Measurements from ENCODE around the gene HOXD9.

Gene HOXD9

DNA sequence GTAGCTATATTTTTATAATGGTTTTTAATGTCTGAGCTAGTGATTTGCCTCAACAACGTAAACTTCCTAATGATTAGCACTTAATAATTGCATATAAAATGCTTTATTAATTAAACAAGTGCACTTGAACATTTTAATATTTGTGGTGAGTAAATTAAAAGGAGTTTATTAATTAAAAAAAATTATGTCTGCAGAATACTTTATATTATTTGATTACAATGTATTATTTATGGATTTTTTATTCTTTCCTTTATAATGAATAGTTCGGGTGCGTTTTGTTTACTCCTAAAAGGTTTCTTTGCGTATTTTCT, 9.3 kb downstream of the HOXD9 start:
- TF ChIP-seq, protein P1, sequence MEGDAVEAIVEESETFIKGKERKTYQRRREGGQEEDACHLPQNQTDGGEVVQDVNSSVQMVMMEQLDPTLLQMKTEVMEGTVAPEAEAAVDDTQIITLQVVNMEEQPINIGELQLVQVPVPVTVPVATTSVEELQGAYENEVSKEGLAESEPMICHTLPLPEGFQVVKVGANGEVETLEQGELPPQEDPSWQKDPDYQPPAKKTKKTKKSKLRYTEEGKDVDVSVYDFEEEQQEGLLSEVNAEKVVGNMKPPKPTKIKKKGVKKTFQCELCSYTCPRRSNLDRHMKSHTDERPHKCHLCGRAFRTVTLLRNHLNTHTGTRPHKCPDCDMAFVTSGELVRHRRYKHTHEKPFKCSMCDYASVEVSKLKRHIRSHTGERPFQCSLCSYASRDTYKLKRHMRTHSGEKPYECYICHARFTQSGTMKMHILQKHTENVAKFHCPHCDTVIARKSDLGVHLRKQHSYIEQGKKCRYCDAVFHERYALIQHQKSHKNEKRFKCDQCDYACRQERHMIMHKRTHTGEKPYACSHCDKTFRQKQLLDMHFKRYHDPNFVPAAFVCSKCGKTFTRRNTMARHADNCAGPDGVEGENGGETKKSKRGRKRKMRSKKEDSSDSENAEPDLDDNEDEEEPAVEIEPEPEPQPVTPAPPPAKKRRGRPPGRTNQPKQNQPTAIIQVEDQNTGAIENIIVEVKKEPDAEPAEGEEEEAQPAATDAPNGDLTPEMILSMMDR (IDR thresholded peaks at IDR 0.05; ENCODE audit: low read depth, low read length) = no peak
- DNase-seq (ENCODE audit: extremely low read depth, low read depth) = no peak

GRCh38 chr2:176132205-176133171, 10.0 kb downstream of the HOXD9 start:
- TF ChIP-seq, protein P1 (IDR thresholded peaks at IDR 0.05; ENCODE audit: low read depth, low read length) = no peak
- DNase-seq (ENCODE audit: extremely low read depth, low read depth) = no peak

- DNase-seq (ENCODE audit: extremely low read depth, low read depth) = no peak
- TF ChIP-seq, protein P1 (IDR thresholded peaks at IDR 0.05; ENCODE audit: low read depth, low read length) = no peak
Observed at GRCh38 chr2:176133389-176133788, 10.9 kb downstream of the HOXD9 start.

DNA sequence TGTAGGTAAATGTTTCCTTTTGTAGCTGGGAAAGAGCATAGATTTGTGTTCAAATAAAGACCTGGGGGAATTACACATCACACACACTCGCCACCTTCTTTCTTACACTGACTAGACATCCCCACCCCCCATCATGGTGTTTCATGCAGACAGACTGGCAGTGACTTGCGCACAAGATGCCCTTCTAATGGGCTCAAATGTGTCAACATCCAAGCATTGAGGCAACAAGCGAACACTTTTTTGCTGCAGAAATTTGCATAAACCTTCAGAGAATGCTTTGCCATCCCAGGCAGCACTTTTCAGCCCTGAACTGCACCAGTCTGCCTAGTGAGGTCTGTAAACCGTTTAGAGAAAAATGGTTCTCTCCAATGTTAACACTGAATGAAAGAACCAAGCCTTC, 11.5 kb downstream of the HOXD9 start:
- DNase-seq (ENCODE audit: extremely low read depth, low read depth) = no peak
- TF ChIP-seq, protein P1 (IDR thresholded peaks at IDR 0.05; ENCODE audit: low read depth, low read length) = no peak

DNA sequence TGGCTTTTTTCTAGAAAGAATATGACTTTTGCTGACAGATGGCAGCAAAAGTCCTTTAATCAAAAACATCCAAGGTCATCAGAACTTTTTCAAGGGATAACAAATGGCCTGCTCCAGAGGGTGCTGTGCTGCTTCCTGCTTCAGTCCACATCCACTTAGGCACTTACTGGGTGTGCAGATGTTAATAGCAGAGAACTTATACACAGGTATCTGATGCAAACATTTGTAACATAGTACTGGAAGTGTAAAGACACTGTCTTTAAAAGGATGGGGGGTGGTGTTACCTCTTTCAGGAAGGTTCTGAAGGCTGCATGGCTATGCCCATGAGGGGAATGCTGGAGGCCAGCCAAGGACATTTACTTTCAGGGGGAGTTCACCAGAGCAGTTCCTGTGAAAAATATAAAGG, 12.5 kb downstream of the HOXD9 start:
- no peak for DNase-seq (ENCODE audit: extremely low read depth, low read depth)
- TF ChIP-seq, protein P1 (IDR thresholded peaks at IDR 0.05; ENCODE audit: low read depth, low read length) = no peak

- TF ChIP-seq, protein P1 (IDR thresholded peaks at IDR 0.05; ENCODE audit: low read depth, low read length) = no peak
- DNase-seq (ENCODE audit: extremely low read depth, low read depth) = no peak
Observed at GRCh38 chr2:176136374-176137251, 14.1 kb downstream of the HOXD9 start.

- TF ChIP-seq, protein P1 (IDR thresholded peaks at IDR 0.05; ENCODE audit: low read depth, low read length) = no peak
- no peak for DNase-seq (ENCODE audit: extremely low read depth, low read depth)
Observed at GRCh38 chr2:176137252-176137580, 14.7 kb downstream of the HOXD9 start.

All from AG09319 (cell line).